Neural progenitor cell (in vitro differentiated cells): ENCODE measurements around the gene TIPARP. TPM values are rescaled to one million over a fixed set of nuclear protein-coding genes. Genes with fewer than 3 reads are reported as not detected.
A peak's percentile ranks its signal among the peaks of the same experiment; 100 is the strongest.

Experiments
- DNase-seq: peaks from one replicate; pipeline ENCODE4 v3.0.0-alpha.2; 2016; ENCODE audit warnings: low spot score
- H2AFZ ChIP-seq: fragments of 200-600 bp; sonication (generic); replicated peaks from 2 replicates; pipeline ENCODE4 v1.6.1; 2016; ENCODE audit warnings: antibody characterized with exemption
- H3F3A ChIP-seq: fragments of 200-600 bp; sonication (generic); 2 replicates; pipeline ENCODE4 v1.6.1; 2016; ENCODE audit warnings: antibody characterized with exemption, low read depth
- H3K27ac ChIP-seq: fragments of 200-600 bp; sonication (generic); 2 replicates; pipeline ENCODE4 v1.5.1; 2016; ENCODE audit warnings: mild to moderate bottlenecking
- H3K27me3 ChIP-seq: fragments of 200-600 bp; sonication (generic); 2 replicates; pipeline ENCODE4 v1.6.1; 2016; ENCODE audit warnings: mild to moderate bottlenecking, moderate library complexity
- H3K36me3 ChIP-seq: fragments of 200-600 bp; sonication (generic); 2 replicates; pipeline ENCODE4 v1.5.1; 2016
- H3K4me1 ChIP-seq: fragments of 200-600 bp; sonication (generic); 2 replicates; pipeline ENCODE4 v1.6.1; 2016; ENCODE audit warnings: mixed run types
- H3K4me2 ChIP-seq: fragments of 200-600 bp; sonication (generic); 2 replicates; pipeline ENCODE4 v1.6.1; 2016
- H3K4me3 ChIP-seq: fragments of 200-600 bp; sonication (generic); 2 replicates; pipeline ENCODE4 v1.5.1; 2016
- H3K79me2 ChIP-seq: fragments of 200-600 bp; sonication (generic); 2 replicates; pipeline ENCODE4 v1.6.1; 2016; ENCODE audit warnings: low read depth
- H3K9ac ChIP-seq: fragments of 200-600 bp; sonication (generic); 2 replicates; pipeline ENCODE4 v1.6.1; 2016
- H3K9me3 ChIP-seq: fragments of 200-600 bp; sonication (generic); 2 replicates; pipeline ENCODE4 v1.5.1; 2016; ENCODE audit warnings: low read depth
- H4K20me1 ChIP-seq: fragments of 200-600 bp; sonication (generic); 2 replicates; pipeline ENCODE4 v1.6.1; 2016; ENCODE audit warnings: low read depth
- H3K27ac Mint-ChIP-seq: 3 replicates; pipeline ENCODE4 v1.8.0; 2021; ENCODE audit warnings: mixed read lengths
- H3K27me3 Mint-ChIP-seq: 2 replicates; pipeline ENCODE4 v1.8.0; 2022; ENCODE audit warnings: low read depth, mild to moderate bottlenecking, inconsistent platforms, moderate library complexity, mixed read lengths; ENCODE audit not compliant: insufficient read depth
- H3K36me3 Mint-ChIP-seq: 3 replicates; pipeline ENCODE4 v1.8.0; 2021; ENCODE audit warnings: mixed read lengths
- H3K4me1 Mint-ChIP-seq: 3 replicates; pipeline ENCODE4 v1.8.0; 2021; ENCODE audit warnings: mixed read lengths
- H3K4me3 Mint-ChIP-seq: 3 replicates; pipeline ENCODE4 v1.8.0; 2021; ENCODE audit warnings: mild to moderate bottlenecking, moderate library complexity, mixed read lengths
- H3K9me3 Mint-ChIP-seq: 3 replicates; pipeline ENCODE4 v1.8.0; 2020; ENCODE audit warnings: mixed read lengths
- CTCF ChIP-seq: fragments of 200-600 bp; sonication (generic); IDR thresholded peaks from 2 replicates; pipeline ENCODE4 v1.5.1; 2017; ENCODE audit warnings: antibody characterized with exemption, mild to moderate bottlenecking
- EZH2 ChIP-seq: fragments of 200-600 bp; sonication (generic); IDR thresholded peaks from 2 replicates; pipeline ENCODE4 v1.6.1; 2017; ENCODE audit warnings: antibody characterized with exemption, mild to moderate bottlenecking, moderate library complexity
- EZH2phosphoT487 ChIP-seq: fragments of 200-600 bp; sonication (generic); IDR thresholded peaks from 2 replicates; pipeline ENCODE4 v1.6.1; 2017; ENCODE audit warnings: antibody characterized with exemption
- total RNA-seq: library from RNA; depleted of rRNA; stranded (reverse); fragments of >200 nt; gene quantifications from 2 replicates; pipeline ENCODE4 v1.2.3, GENCODE V29; 2015; ENCODE audit warnings: low replicate concordance

The TIPARP gene
- total RNA-seq, 1 donor from 2014 or later = 13.5 TPM

GRCh38 chr3:156727519-156728205 is 53.3 kb downstream of the TIPARP start:
- H3K4me1 Mint-ChIP-seq = peaks cover 24% of the 10 kb centered on the region
- no peak overlapping the region for H3K27ac Mint-ChIP-seq
- Histone ChIP-seq H3K36me3 (no peaks in the 10 kb centered on the region), H4K20me1 (no peaks in the 10 kb centered on the region), H3K4me1 (peaks cover 5% of the 10 kb centered on the region), H3K79me2 (no peaks in the 10 kb centered on the region), H3K27ac (no peak overlapping the region), H3K9me3 (no peaks in the 10 kb centered on the region), H2AFZ (no peak overlapping the region), H3K9ac (no peak overlapping the region), H3K4me2 (no peak overlapping the region), H3K27me3 (no peaks in the 10 kb centered on the region), H3K4me3 (no peak overlapping the region), H3F3A (no peaks in the 10 kb centered on the region)
- no peak for DNase-seq
- H3K4me3 Mint-ChIP-seq = no peak overlapping the region
- H3K27me3 Mint-ChIP-seq = peaks cover 3% of the 10 kb centered on the region
- H3K36me3 Mint-ChIP-seq = no peaks in the 10 kb centered on the region
- H3K9me3 Mint-ChIP-seq = no peaks in the 10 kb centered on the region
- TF ChIP-seq EZH2 (no peak), EZH2phosphoT487 (no peak), CTCF (no peak)

- H3K27me3 Mint-ChIP-seq = peaks cover 3% of the 10 kb centered on the region
- Histone ChIP-seq H4K20me1 (no peaks in the 10 kb centered on the region), H3K27me3 (no peaks in the 10 kb centered on the region), H3K27ac (no peak overlapping the region), H3K9ac (no peak overlapping the region), H3F3A (no peaks in the 10 kb centered on the region), H3K9me3 (no peaks in the 10 kb centered on the region), H3K4me2 (no peak overlapping the region), H3K79me2 (no peaks in the 10 kb centered on the region), H3K4me1 (peaks cover 5% of the 10 kb centered on the region), H2AFZ (no peak overlapping the region), H3K36me3 (no peaks in the 10 kb centered on the region), H3K4me3 (no peak overlapping the region)
- H3K27ac Mint-ChIP-seq = no peak overlapping the region
- no peaks in the 10 kb centered on the region for H3K9me3 Mint-ChIP-seq
- no peaks in the 10 kb centered on the region for H3K36me3 Mint-ChIP-seq
- no peak overlapping the region for H3K4me3 Mint-ChIP-seq
- H3K4me1 Mint-ChIP-seq = peaks cover 27% of the 10 kb centered on the region
- TF ChIP-seq EZH2 = no peak
- no peak for TF ChIP-seq EZH2phosphoT487
- TF ChIP-seq CTCF = no peak
- no peak for DNase-seq
Measured at GRCh38 chr3:156728267-156728985, 54.0 kb downstream of the TIPARP start.

- no peaks in the 10 kb centered on the region for H3K36me3 Mint-ChIP-seq
- no peak overlapping the region for H3K9ac ChIP-seq
- H3K36me3 ChIP-seq = no peaks in the 10 kb centered on the region
- no peak overlapping the region for H3K4me3 Mint-ChIP-seq
- H3K4me1 ChIP-seq = peaks cover 5% of the 10 kb centered on the region
- no peaks in the 10 kb centered on the region for H3K9me3 Mint-ChIP-seq
- H4K20me1 ChIP-seq = no peaks in the 10 kb centered on the region
- no peaks in the 10 kb centered on the region for H3K79me2 ChIP-seq
- no peak for TF ChIP-seq EZH2
- no peak for TF ChIP-seq EZH2phosphoT487
- TF ChIP-seq CTCF = no peak
- peaks cover 3% of the 10 kb centered on the region for H3K27me3 Mint-ChIP-seq
- H3K4me1 Mint-ChIP-seq = peaks cover 33% of the 10 kb centered on the region
- peak overlapping the region; percentile 84 for H3K27ac Mint-ChIP-seq
- no peak overlapping the region for H3K4me3 ChIP-seq
- no peak overlapping the region for H3K4me2 ChIP-seq
- no peaks in the 10 kb centered on the region for H3K27me3 ChIP-seq
- H3F3A ChIP-seq = no peaks in the 10 kb centered on the region
- H3K9me3 ChIP-seq = no peaks in the 10 kb centered on the region
- no peak overlapping the region for H3K27ac ChIP-seq
- DNase-seq = peak; percentile 17
- H2AFZ ChIP-seq = no peak overlapping the region
Measured at GRCh38 chr3:156729460-156730179, 55.2 kb downstream of the TIPARP start.
